Sigmoid colon (tissue), 7 donors: ENCODE data around the gene ZNF19. TPM values are rescaled to one million over a fixed set of nuclear protein-coding genes. Genes with fewer than 3 reads are reported as not detected.

Source experiments
- DNase-seq: peaks from one replicate; pipeline ENCODE4 v3.0.0-alpha.2; 2019
- H3K27ac ChIP-seq, 4 donors: fragments of 200-600 bp; sonication (generic); one replicate each; pipeline ENCODE4 v1.5.1; 2016 to 2019; ENCODE audit warnings: mild to moderate bottlenecking in 1 of 4
- H3K27me3 ChIP-seq, 3 donors: fragments of 200-600 bp; sonication (generic); one replicate each; pipeline ENCODE4 v1.5.1; 2019; ENCODE audit warnings: mild to moderate bottlenecking in 1 of 3
- H3K36me3 ChIP-seq, 4 donors: fragments of 200-600 bp; sonication (generic); one replicate each; pipeline ENCODE4 v1.5.1; 2016 to 2019
- H3K4me1 ChIP-seq, 4 donors: fragments of 200-600 bp; sonication (generic); one replicate each; pipeline ENCODE4 v1.5.1; 2017 to 2019
- H3K4me3 ChIP-seq, 4 donors: fragments of 200-600 bp; sonication (generic); one replicate each; pipeline ENCODE4 v1.5.1; 2017 to 2019; ENCODE audit warnings: mild to moderate bottlenecking in 2 of 4, moderate library complexity in 1 of 4
- H3K9me3 ChIP-seq, 4 donors: fragments of 200-600 bp in 3 of 4; sonication (generic) in 3 of 4; one replicate each; pipeline versions ENCODE4 v1.5.1 to v1.6.1; 2013 to 2019
- EP300 ChIP-seq, 4 donors: sonication (generic); formaldehyde crosslinking; IDR thresholded peaks; one replicate each; pipeline ENCODE4 v1.6.1; 2017; ENCODE audit warnings: antibody characterized with exemption in 4 of 4
- POLR2A ChIP-seq, 2 donors: fragments of 450-650 bp; IDR thresholded peaks; one replicate each; pipeline ENCODE4 v1.6.1; 2016; ENCODE audit warnings: antibody characterized with exemption in 2 of 2, mild to moderate bottlenecking in 2 of 2, moderate library complexity in 2 of 2
- POLR2AphosphoS5 ChIP-seq, 4 donors: sonication (generic); formaldehyde crosslinking; IDR thresholded peaks; one replicate each; pipeline ENCODE4 v1.6.1; 2017; ENCODE audit warnings: antibody characterized with exemption in 4 of 4
- WGBS, 2 donors: extraction: QIAGEN DNeasy Blood & Tissue Kit; methylation state at CpG; one replicate each; pipeline ENCODE4 v1.1.7; 2013; 5-methylcytosine and 5-hydroxymethylcytosine counted together
- intact Hi-C: fragments of 100-400 bp; cut with DNase I; formaldehyde crosslinking; loops from one replicate; pipeline ENCODE4 v1.15.1; 2023
- polyA plus RNA-seq, 3 donors: library from polyadenylated mRNA; stranded (reverse); fragments of 200-250 nt; gene quantifications; one replicate each; pipeline ENCODE4 v1.2.3, GENCODE V29; 2013
- total RNA-seq, 4 donors: library from RNA; depleted of rRNA; stranded (reverse); fragments of >200 nt; gene quantifications; one replicate each; pipeline ENCODE4 v1.1.0, GENCODE V29; 2016
- TF ChIP-seq, protein P1 (sequence below), 4 experiments: fragments of 450-650 bp in 3 of 4; fragments of 200-600 bp in 1 of 4; IDR thresholded peaks; one replicate each; pipeline ENCODE4 v1.5.1; 2016 to 2019; ENCODE audit warnings: antibody characterized with exemption in 4 of 4, mild to moderate bottlenecking in 3 of 4, moderate library complexity in 2 of 4
- donor health status: healthy with polysubstance abuse.
- donor health status: Bipolar disorder and iron deficiency.
- donor health status: healthy.

ZNF19 gene
- total and polyA plus RNA-seq, 7 donors = 2.3 to 7.4 (median 5.2) TPM

DNA sequence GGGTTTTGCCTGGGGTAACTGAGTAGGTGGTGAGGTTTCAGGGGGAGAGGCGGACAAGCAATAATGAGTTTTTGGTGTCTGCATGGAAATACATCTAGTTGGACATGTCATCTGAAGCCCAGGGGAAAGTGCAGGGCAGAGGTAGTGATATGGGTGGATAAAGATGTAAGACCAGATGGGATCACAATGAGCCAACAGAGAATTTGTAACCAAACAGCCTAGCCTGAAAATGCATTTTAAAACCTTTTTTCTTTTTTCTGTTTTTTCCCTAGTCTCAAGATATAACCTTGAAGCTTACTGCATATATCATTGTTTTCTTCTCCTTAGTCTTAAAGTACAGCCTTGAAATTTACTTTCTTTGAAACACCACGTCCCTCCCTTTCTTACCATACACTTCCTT is 3.7 kb upstream of the ZNF19 start:
- H3K27me3 ChIP-seq = no peaks in the 10 kb centered on the region
- no peaks in the 10 kb centered on the region for H3K36me3 ChIP-seq
- WGBS, 2 donors = 80% methylated on average over 2 of the region's 2 CpGs
- H3K4me1 ChIP-seq = no peaks in the 10 kb centered on the region
- no peak overlapping the region for H3K4me3 ChIP-seq
- H3K27ac ChIP-seq = no peak overlapping the region
- DNase-seq = no peak
- H3K9me3 ChIP-seq = no peaks in the 10 kb centered on the region
- TF ChIP-seq EP300 (IDR thresholded peaks at IDR 0.05) (no peak), POLR2A (IDR thresholded peaks at IDR 0.05) (no peak), POLR2AphosphoS5 (IDR thresholded peaks at IDR 0.05) (no peak)
- TF ChIP-seq, protein P1, sequence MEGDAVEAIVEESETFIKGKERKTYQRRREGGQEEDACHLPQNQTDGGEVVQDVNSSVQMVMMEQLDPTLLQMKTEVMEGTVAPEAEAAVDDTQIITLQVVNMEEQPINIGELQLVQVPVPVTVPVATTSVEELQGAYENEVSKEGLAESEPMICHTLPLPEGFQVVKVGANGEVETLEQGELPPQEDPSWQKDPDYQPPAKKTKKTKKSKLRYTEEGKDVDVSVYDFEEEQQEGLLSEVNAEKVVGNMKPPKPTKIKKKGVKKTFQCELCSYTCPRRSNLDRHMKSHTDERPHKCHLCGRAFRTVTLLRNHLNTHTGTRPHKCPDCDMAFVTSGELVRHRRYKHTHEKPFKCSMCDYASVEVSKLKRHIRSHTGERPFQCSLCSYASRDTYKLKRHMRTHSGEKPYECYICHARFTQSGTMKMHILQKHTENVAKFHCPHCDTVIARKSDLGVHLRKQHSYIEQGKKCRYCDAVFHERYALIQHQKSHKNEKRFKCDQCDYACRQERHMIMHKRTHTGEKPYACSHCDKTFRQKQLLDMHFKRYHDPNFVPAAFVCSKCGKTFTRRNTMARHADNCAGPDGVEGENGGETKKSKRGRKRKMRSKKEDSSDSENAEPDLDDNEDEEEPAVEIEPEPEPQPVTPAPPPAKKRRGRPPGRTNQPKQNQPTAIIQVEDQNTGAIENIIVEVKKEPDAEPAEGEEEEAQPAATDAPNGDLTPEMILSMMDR (IDR thresholded peaks at IDR 0.05) = no peak
- intact Hi-C loops = loop anchor here (5.0 kb wide), 1 partner anchor 40 kb away; no protein-coding TSS in a partner anchor

GRCh38 chr16:71491054-71491453 is 1.9 kb upstream of the ZNF19 start:
- intact Hi-C loops = loop anchor here (5.0 kb wide), 1 partner anchor 39 kb away; no protein-coding TSS in a partner anchor
- no peak for TF ChIP-seq EP300 (IDR thresholded peaks at IDR 0.05)
- TF ChIP-seq, protein P1 (IDR thresholded peaks at IDR 0.05) = no peak
- no peak for TF ChIP-seq POLR2A (IDR thresholded peaks at IDR 0.05)
- TF ChIP-seq POLR2AphosphoS5 (IDR thresholded peaks at IDR 0.05) = no peak
- H3K27me3 ChIP-seq = no peaks in the 10 kb centered on the region
- H3K27ac ChIP-seq = no peak overlapping the region
- no peak overlapping the region for H3K4me3 ChIP-seq
- no peak for DNase-seq
- 78 to 81% methylated on average over 3 of the region's 3 CpGs for WGBS, 2 donors
- H3K4me1 ChIP-seq = no peaks in the 10 kb centered on the region
- no peaks in the 10 kb centered on the region for H3K36me3 ChIP-seq
- H3K9me3 ChIP-seq = no peaks in the 10 kb centered on the region

DNA sequence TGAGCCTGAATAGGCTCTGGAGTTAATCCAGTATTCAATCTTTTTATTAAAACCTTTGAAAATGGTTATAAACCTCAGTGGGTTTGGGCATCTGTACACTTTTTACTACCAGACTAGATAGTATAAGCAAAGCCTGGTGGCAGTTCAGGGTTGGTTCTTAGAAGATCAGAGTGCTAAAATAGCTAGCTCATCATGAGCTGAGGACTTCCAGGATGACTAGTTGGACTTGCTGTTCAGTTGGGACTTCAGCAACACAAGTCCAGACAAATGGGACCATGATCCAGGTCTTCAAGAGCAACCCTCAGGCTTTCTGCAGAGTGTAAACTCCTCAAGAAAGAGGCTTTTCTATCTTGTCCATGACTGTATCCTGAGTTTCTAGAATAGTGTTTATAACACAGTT is 1.2 kb upstream of the ZNF19 start:
- intact Hi-C loops = loop anchor here (5.0 kb wide), 1 partner anchor 38 kb away; no protein-coding TSS in a partner anchor
- no peaks in the 10 kb centered on the region for H3K27me3 ChIP-seq
- no peaks in the 10 kb centered on the region for H3K36me3 ChIP-seq
- TF ChIP-seq, protein P1 (IDR thresholded peaks at IDR 0.05) = no peak
- TF ChIP-seq POLR2AphosphoS5 (IDR thresholded peaks at IDR 0.05) = no peak
- no peaks in the 10 kb centered on the region for H3K4me1 ChIP-seq
- H3K4me3 ChIP-seq = no peak overlapping the region
- no peak overlapping the region for H3K27ac ChIP-seq
- H3K9me3 ChIP-seq = no peaks in the 10 kb centered on the region
- DNase-seq = no peak

DNA sequence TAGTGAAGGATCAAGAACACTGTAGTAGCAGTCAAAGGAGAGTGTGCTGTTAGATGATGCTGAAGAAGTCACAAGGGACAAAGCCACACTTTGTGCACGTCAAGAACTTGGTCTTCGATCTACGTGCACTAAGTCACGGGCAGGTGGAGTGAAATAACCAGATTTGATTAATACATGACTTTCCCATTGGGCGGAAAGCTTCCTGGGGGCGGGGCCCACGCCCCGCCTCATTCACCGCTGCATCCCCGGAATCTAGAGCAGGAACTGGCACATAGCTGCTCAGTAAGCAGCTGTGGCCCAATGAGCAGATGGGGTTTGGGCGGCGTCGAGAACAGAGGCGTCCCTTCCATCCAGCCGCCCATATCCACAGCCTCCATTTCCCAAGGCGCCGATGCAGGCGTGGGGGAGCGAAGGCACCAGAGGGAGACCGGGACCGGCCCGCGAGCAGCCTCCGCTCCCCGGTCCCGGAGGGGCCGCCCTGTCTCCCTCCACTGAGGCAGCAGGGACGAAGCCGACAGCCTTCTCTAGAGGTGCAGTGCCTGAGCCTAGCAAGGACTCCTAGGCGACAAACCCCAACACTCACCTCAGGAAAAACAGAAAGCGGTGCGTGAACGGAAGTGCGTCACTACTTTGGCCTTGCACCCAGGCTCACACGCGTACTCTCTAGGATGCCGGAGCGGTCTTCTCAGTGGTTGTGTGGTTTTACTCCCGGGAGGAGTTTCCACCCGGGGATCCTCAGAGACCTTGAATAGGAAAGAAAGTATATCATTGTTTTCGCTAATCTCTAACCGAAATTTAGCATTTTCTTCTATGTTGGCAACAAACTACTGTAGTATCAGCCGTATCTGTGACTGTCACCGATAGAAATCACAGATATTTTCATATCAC is 4.9 kb downstream of the ZNF19 start:
- intact Hi-C loops = loop anchor here (1.0 to 10.0 kb wide), 3 partner anchors 22 to 241 kb away; partner anchors contain the start of genes CMTR2, PHLPP2 and ZNF23
- TF ChIP-seq POLR2A (IDR thresholded peaks at IDR 0.05) = peak; percentile 46 to 65
- TF ChIP-seq, protein P1 (IDR thresholded peaks at IDR 0.05) = no peak
- peak in 1 of 4 donors; percentile 44 for TF ChIP-seq EP300 (IDR thresholded peaks at IDR 0.05)
- TF ChIP-seq POLR2AphosphoS5 (IDR thresholded peaks at IDR 0.05) = peak; percentile 83 to 95 (median 88)

More for the DNA sequence above, 4.9 kb downstream of the ZNF19 start:
- Histone ChIP-seq H3K36me3 (peaks cover 0 to 6% (median 0%) of the 10 kb centered on the region in 4 donors), H3K27ac (peak overlapping the region; percentile 95 to 98 (median 96)), H3K4me1 (peaks cover 0 to 12% (median 7%) of the 10 kb centered on the region in 4 donors), H3K4me3 (peak overlapping the region; percentile 78 to 91 (median 84)), H3K27me3 (no peaks in the 10 kb centered on the region), H3K9me3 (no peaks in the 10 kb centered on the region)
- WGBS, 2 donors = 0 to 1% methylated on average over 44 of the region's 44 CpGs
- DNase-seq = peak; percentile 94
